ENCODE results near the gene TCF25. TPM values are rescaled to one million over a fixed set of nuclear protein-coding genes. Genes with fewer than 3 reads are reported as not detected.

Gene TCF25
- total RNA-seq, 1 donor from 2014 or later, result 177 TPM

- no peaks in the 10 kb centered on the region for H3K9me3 Mint-ChIP-seq (ENCODE audit: low read depth)
- no peaks in the 10 kb centered on the region for H3K4me1 Mint-ChIP-seq (ENCODE audit: low read depth)
- no peak for DNase-seq (ENCODE audit: low spot score, unreplicated experiment)
- peaks cover 22% of the 10 kb centered on the region for H3K36me3 Mint-ChIP-seq (ENCODE audit: insufficient read depth)
- TF ChIP-seq CTCF (IDR thresholded peaks at IDR 0.05; ENCODE audit: unreplicated experiment), result no peak
- H3K4me3 Mint-ChIP-seq (ENCODE audit: low read depth), result no peak overlapping the region
- H3K27me3 Mint-ChIP-seq, result no peaks in the 10 kb centered on the region
- no peak overlapping the region for H3K27ac Mint-ChIP-seq
Measured at GRCh38 chr16:89906140-89907025, 33.0 kb downstream of the TCF25 start.

DNA sequence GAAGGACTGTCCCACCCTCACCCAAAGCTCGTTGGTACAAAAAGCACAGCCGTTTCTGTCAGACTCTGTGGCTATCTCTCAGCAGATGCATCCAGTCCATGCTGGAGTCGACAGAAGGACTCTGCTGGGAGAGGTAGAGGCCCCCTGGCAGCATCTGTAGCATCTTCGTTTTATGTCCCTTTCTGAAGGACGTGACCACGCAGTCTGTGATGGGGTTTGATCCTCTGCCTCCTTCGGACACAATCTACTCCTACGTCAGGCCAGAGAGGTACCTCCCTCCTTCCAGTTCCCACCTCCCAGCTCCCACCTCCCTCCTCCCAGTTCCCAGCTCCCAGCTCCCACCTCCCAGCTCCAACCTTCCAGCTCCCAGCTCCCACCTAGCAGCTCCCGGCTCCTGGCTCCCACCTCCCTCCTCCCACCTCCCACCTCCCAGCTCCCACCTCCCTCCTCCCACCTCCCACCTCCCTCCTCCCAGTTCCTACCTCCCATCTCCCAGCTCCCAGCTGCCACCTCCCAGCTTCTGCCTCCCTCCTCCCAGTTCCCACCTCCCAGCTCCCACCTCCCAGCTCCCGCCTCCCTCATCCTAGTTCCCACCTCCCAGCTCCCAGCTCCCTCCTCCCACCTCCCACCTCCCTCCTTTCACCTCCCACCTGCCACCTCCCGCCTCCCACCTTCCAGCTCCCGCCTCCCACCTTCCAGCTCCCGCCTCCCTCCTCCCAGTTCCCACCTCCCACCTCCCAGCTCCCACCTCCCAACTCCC is 33.8 kb downstream of the TCF25 start:
- no peak for TF ChIP-seq CTCF (IDR thresholded peaks at IDR 0.05; ENCODE audit: unreplicated experiment)
- no peak for DNase-seq (ENCODE audit: low spot score, unreplicated experiment)
- no peaks in the 10 kb centered on the region for H3K9me3 Mint-ChIP-seq (ENCODE audit: low read depth)
- H3K36me3 Mint-ChIP-seq (ENCODE audit: insufficient read depth), result peaks cover 22% of the 10 kb centered on the region
- H3K4me1 Mint-ChIP-seq (ENCODE audit: low read depth), result no peaks in the 10 kb centered on the region
- no peaks in the 10 kb centered on the region for H3K27me3 Mint-ChIP-seq
- no peak overlapping the region for H3K4me3 Mint-ChIP-seq (ENCODE audit: low read depth)
- no peak overlapping the region for H3K27ac Mint-ChIP-seq

- peaks cover 22% of the 10 kb centered on the region for H3K36me3 Mint-ChIP-seq (ENCODE audit: insufficient read depth)
- no peaks in the 10 kb centered on the region for H3K27me3 Mint-ChIP-seq
- no peak overlapping the region for H3K4me3 Mint-ChIP-seq (ENCODE audit: low read depth)
- H3K4me1 Mint-ChIP-seq (ENCODE audit: low read depth), result no peaks in the 10 kb centered on the region
- H3K9me3 Mint-ChIP-seq (ENCODE audit: low read depth), result no peaks in the 10 kb centered on the region
- no peak for DNase-seq (ENCODE audit: low spot score, unreplicated experiment)
- no peak for TF ChIP-seq CTCF (IDR thresholded peaks at IDR 0.05; ENCODE audit: unreplicated experiment)
- no peak overlapping the region for H3K27ac Mint-ChIP-seq
Measured at GRCh38 chr16:89908236-89908635, 34.8 kb downstream of the TCF25 start.

GRCh38 chr16:89909777-89910716 is 36.7 kb downstream of the TCF25 start:
- H3K4me3 Mint-ChIP-seq (ENCODE audit: low read depth), result no peak overlapping the region
- DNase-seq (ENCODE audit: low spot score, unreplicated experiment), result peak; percentile 48
- TF ChIP-seq CTCF (IDR thresholded peaks at IDR 0.05; ENCODE audit: unreplicated experiment), result peak; percentile 87
- no peaks in the 10 kb centered on the region for H3K27me3 Mint-ChIP-seq
- H3K9me3 Mint-ChIP-seq (ENCODE audit: low read depth), result no peaks in the 10 kb centered on the region
- peaks cover 22% of the 10 kb centered on the region for H3K36me3 Mint-ChIP-seq (ENCODE audit: insufficient read depth)
- peak overlapping the region; percentile 45 for H3K27ac Mint-ChIP-seq
- H3K4me1 Mint-ChIP-seq (ENCODE audit: low read depth), result no peaks in the 10 kb centered on the region
